Gastrocnemius medialis (tissue), 4 donors: Measurements from ENCODE around the gene RARRES2. TPM values are rescaled to one million over a fixed set of nuclear protein-coding genes. Genes with fewer than 3 reads are reported as not detected.

Source experiments
- ATAC-seq, 2 donors: fragments of 150-250 bp; one replicate each; pipeline ENCODE4 v1.9.1; 2016
- DNase-seq, 2 donors: peaks; one replicate each; pipeline ENCODE4 v3.0.0-alpha.2; 2019
- H3K27ac ChIP-seq, 4 donors: fragments of 200-600 bp; sonication (generic); 1 replicate in 1 of 4; 2 replicates in 3 of 4; pipeline ENCODE4 v1.5.1; 2016 to 2018; ENCODE audit warnings: mild to moderate bottlenecking in 2 of 4, moderate library complexity in 1 of 4
- H3K27me3 ChIP-seq, 3 donors: fragments of 200-600 bp; sonication (generic) in 2 of 3; 1 replicate in 1 of 3; 2 replicates in 2 of 3; pipeline versions ENCODE4 v1.5.1 to v1.6.0; 2016 to 2019; ENCODE audit warnings: mild to moderate bottlenecking in 1 of 3, moderate library complexity in 1 of 3
- H3K36me3 ChIP-seq, 2 donors: fragments of 200-600 bp; sonication (generic) in 1 of 2; one replicate each; pipeline ENCODE4 v1.5.1; 2017 to 2018
- H3K4me1 ChIP-seq, 2 donors: fragments of 200-600 bp; sonication (generic) in 1 of 2; one replicate each; pipeline ENCODE4 v1.5.1; 2016 to 2017; ENCODE audit warnings: mild to moderate bottlenecking in 2 of 2
- H3K4me3 ChIP-seq, 4 donors: fragments of 200-600 bp; sonication (generic) in 3 of 4; 1 replicate in 1 of 4; 2 replicates in 3 of 4; pipeline ENCODE4 v1.5.1; 2016 to 2019; ENCODE audit warnings: mild to moderate bottlenecking in 2 of 4
- H3K9me3 ChIP-seq, 3 donors: fragments of 200-600 bp; sonication (generic) in 2 of 3; 1 replicate in 1 of 3; 2 replicates in 2 of 3; pipeline ENCODE4 v1.5.1; 2016 to 2019
- POLR2A ChIP-seq, 2 donors: fragments of 450-650 bp; IDR thresholded peaks; one replicate each; pipeline ENCODE4 v1.6.1; 2017; ENCODE audit warnings: antibody characterized with exemption in 2 of 2, mild to moderate bottlenecking in 2 of 2, moderate library complexity in 2 of 2
- in situ Hi-C, 4 donors: fragments of 200-750 bp; cut with MboI; loops; one replicate each; pipeline versions ENCODE4 v1.15.0 to v1.8.0; 2017; ENCODE audit warnings: low sequenced_read_pairs in 4 of 4
- intact Hi-C: fragments of 100-400 bp; cut with DNase I; formaldehyde crosslinking; loops from one replicate; pipeline ENCODE4 v1.15.1; 2023; ENCODE audit warnings: low total_unique reads
- total RNA-seq, 4 donors: library from RNA; depleted of rRNA; stranded (reverse); fragments of >200 nt; gene quantifications; one replicate each; pipeline versions ENCODE4 v1.1.0 to v1.2.3, GENCODE V29; 2016
- TF ChIP-seq, protein P1 (sequence below), 5 experiments: fragments of 450-650 bp in 3 of 5; fragments of 200-600 bp in 2 of 5; sonication (generic) in 2 of 5; IDR thresholded peaks in 4 of 5; conservative IDR thresholded peaks in 1 of 5; 1 replicate in 4 of 5; 2 replicates in 1 of 5; pipeline ENCODE4 v1.5.1; 2016 to 2019; ENCODE audit warnings: antibody characterized with exemption in 5 of 5, mild to moderate bottlenecking in 3 of 5, moderate library complexity in 3 of 5

RARRES2 gene
- 10 to 100 TPM in 1 of 4 donors, 1 to 10 TPM in 3; 4.7 to 14.3 (median 6.5) TPM for total RNA-seq

DNA sequence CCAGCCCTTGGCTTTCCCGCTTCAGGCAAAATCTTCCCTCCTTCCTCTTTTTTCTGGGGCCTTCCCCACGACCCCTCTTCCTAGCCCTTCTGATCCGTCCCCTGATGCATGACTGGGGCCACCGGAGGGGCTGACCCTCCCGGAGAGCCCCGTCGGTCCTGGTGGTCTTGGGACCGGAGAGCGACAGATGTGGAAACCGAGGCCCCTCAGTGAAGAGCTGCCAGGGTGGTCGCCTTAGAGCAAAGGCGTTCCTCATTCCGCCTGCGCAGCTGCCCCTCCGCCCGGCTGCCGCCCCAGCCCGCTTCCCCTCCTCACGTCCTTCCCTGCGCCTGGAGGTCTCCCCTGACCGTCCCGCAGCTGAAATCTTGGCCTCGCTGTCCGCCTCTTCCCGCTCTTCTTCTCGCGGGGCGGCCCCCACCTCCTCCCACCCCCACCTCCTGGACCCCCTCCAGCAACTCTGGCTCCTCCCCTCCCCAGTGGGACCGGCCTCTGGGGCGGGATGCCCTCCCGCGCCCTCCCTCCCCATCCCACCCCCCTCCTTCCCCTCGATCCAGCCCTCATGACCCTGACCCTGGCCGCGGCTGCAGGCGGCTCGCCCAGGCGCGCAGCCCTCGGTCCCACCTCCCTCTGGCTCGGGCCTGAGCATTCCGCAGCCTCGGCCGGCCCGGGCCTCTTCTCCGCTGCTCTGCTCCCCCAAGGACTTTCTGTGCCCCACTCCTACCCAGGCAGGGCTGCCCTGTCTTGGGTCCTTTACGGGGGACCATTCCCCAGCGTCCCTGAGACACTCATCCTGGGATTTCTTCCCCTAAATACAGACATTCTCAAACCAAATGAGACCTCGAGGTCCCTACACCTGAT is at the start of gene RARRES2:
TSS of gene RARRES2 (minus strand) at position 367 of the 858 bp plus-strand sequence. CDS start 1,020 bp downstream, outside the sequence.
- Histone ChIP-seq H3K27ac (peak within 1 kb of the TSS; percentile 2 to 60 (median 24)), H3K27me3 (peaks cover 13 to 54% (median 39%) of the 10 kb centered on the region in 3 donors), H3K36me3 (no peaks in the 10 kb centered on the region), H3K4me3 (peak within 1 kb of the TSS; percentile 36 to 49 (median 42)), H3K9me3 (no peaks in the 10 kb centered on the region), H3K4me1 (peaks cover 5 to 11% of the 10 kb centered on the region in 2 donors)
- no peak for TF ChIP-seq POLR2A (IDR thresholded peaks at IDR 0.05)
- TF ChIP-seq, protein P1, sequence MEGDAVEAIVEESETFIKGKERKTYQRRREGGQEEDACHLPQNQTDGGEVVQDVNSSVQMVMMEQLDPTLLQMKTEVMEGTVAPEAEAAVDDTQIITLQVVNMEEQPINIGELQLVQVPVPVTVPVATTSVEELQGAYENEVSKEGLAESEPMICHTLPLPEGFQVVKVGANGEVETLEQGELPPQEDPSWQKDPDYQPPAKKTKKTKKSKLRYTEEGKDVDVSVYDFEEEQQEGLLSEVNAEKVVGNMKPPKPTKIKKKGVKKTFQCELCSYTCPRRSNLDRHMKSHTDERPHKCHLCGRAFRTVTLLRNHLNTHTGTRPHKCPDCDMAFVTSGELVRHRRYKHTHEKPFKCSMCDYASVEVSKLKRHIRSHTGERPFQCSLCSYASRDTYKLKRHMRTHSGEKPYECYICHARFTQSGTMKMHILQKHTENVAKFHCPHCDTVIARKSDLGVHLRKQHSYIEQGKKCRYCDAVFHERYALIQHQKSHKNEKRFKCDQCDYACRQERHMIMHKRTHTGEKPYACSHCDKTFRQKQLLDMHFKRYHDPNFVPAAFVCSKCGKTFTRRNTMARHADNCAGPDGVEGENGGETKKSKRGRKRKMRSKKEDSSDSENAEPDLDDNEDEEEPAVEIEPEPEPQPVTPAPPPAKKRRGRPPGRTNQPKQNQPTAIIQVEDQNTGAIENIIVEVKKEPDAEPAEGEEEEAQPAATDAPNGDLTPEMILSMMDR (IDR thresholded peaks at IDR 0.05 in 4 of 5, conservative IDR thresholded peaks at IDR 0.05 in 1 of 5) = no peak
- intact Hi-C loops (no loop called here), in situ Hi-C loops (loop anchor here in 1 of 4 donors (10.0 kb wide), 1 partner anchor 53 kb away; no protein-coding TSS in a partner anchor)
- DNase-seq (no peak), ATAC-seq (no peak)

GRCh38 chr7:150390205-150390604 is 48.8 kb upstream of the RARRES2 start:
- TF ChIP-seq, protein P1 (IDR thresholded peaks at IDR 0.05 in 4 of 5, conservative IDR thresholded peaks at IDR 0.05 in 1 of 5) = no peak
- no peak for TF ChIP-seq POLR2A (IDR thresholded peaks at IDR 0.05)
- in situ Hi-C loops (loop anchor here in 1 of 4 donors (10.0 kb wide), 1 partner anchor 45 kb away; the partner anchor contains the start of gene RARRES2), intact Hi-C loops (no loop called here)
- no peak for ATAC-seq
- Histone ChIP-seq H3K4me3 (no peak overlapping the region), H3K4me1 (peaks cover 10 to 26% of the 10 kb centered on the region in 2 donors), H3K9me3 (no peaks in the 10 kb centered on the region), H3K27ac (peak overlapping the region in 1 of 4 donors; percentile 24), H3K36me3 (no peaks in the 10 kb centered on the region), H3K27me3 (no peaks in the 10 kb centered on the region)
- peak in 1 of 2 donors; percentile 12 for DNase-seq

- H3K27me3 ChIP-seq = no peaks in the 10 kb centered on the region
- H3K27ac ChIP-seq = peak overlapping the region; percentile 72 to 80 (median 76)
- H3K4me3 ChIP-seq = no peak overlapping the region
- DNase-seq = no peak
- TF ChIP-seq, protein P1 (IDR thresholded peaks at IDR 0.05 in 4 of 5, conservative IDR thresholded peaks at IDR 0.05 in 1 of 5) = no peak
- TF ChIP-seq POLR2A (IDR thresholded peaks at IDR 0.05) = no peak
- intact Hi-C loops (loop anchor here (1.0 kb wide), 1 partner anchor 33 kb away; no protein-coding TSS in a partner anchor), in situ Hi-C loops (no loop called here)
- no peak for ATAC-seq
- H3K4me1 ChIP-seq = peaks cover 14 to 33% of the 10 kb centered on the region in 2 donors
- no peaks in the 10 kb centered on the region for H3K36me3 ChIP-seq
- H3K9me3 ChIP-seq = no peaks in the 10 kb centered on the region
Observed at GRCh38 chr7:150389532-150389816, 48.0 kb upstream of the RARRES2 start.

DNA sequence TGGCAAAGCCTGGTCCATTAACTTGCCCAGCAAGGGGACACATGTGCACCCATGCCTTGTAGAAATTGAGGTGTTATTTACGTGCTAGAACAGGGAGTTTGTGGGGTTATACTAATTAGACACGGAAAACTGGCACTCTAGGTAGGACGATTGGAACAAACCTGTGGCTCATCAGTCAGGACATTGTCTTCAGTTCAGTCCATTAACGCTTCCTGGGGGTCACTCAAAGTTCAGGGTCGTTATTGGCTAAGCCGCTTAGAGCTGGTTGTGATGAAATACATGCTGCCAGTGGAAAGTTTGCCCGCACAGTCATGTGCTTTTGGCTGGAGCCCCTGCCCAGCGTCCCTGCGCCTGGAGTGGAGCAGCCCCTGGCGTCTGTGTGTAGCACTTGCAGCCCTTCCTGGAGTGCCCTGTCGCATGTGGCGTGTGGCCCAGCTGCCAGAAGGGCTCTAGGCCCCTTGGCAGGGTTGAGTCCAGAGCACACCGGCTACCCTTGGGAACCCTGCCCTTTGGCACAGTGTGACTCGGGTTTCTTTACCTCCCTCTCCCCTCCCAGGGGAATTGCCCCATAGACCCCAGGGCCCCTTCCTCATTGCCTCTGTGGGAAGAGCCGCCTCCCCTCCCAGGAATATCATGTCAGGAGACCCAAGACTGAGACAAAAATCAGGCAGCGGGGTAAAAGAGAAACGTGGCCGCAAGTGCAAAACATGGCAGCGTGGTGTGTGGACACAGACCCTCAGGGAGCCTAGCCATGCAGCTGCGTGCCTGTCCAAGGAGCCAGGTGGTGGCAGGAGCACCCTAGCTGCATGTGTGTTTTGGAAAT is 47.5 kb upstream of the RARRES2 start:
- DNase-seq (peak; percentile 70 to 93), ATAC-seq (peak; percentile 90 to 92)
- Histone ChIP-seq H3K4me3 (no peak overlapping the region), H3K36me3 (no peaks in the 10 kb centered on the region), H3K9me3 (no peaks in the 10 kb centered on the region), H3K4me1 (peaks cover 14 to 33% of the 10 kb centered on the region in 2 donors), H3K27ac (peak overlapping the region; percentile 72 to 80 (median 76)), H3K27me3 (no peaks in the 10 kb centered on the region)
- in situ Hi-C loops = no loop called here
- TF ChIP-seq, protein P1 (IDR thresholded peaks at IDR 0.05 in 4 of 5, conservative IDR thresholded peaks at IDR 0.05 in 1 of 5) = peak; percentile 89 to 98 (median 93)
- TF ChIP-seq POLR2A (IDR thresholded peaks at IDR 0.05) = no peak
- intact Hi-C loops = loop anchor here (1.0 kb wide), 1 partner anchor 33 kb away; no protein-coding TSS in a partner anchor
